Activated T-helper 2 cell treated with anti-CD3 and anti-CD28 coated beads, Interferon-gamma antibody, Interleukin-2, Interleukin-4, amounts not matched to agents 10 μg/mL and 5 μg/mL and 100 μg/mL, durations not matched to agents 14 hours and 24 hours and 36 hours (primary cell): Measurements from ENCODE around the gene GPX5. TPM values are rescaled to one million over a fixed set of nuclear protein-coding genes. Genes with fewer than 3 reads are reported as not detected.

Experiments
- DNase-seq: peaks from one replicate; pipeline ENCODE4 v3.0.0; 2021; ENCODE audit warnings: low spot score
- H3K27ac Mint-ChIP-seq: one replicate; pipeline ENCODE4 v1.8.0; 2021; ENCODE audit warnings: mixed read lengths
- H3K27me3 Mint-ChIP-seq: one replicate; pipeline ENCODE4 v1.8.0; 2021; ENCODE audit warnings: low read depth, mixed read lengths
- H3K36me3 Mint-ChIP-seq: one replicate; pipeline ENCODE4 v1.8.0; 2021; ENCODE audit warnings: low read depth, mixed read lengths
- H3K4me1 Mint-ChIP-seq: one replicate; pipeline ENCODE4 v1.8.0; 2021; ENCODE audit warnings: low read depth, mixed read lengths
- H3K4me3 Mint-ChIP-seq: one replicate; pipeline ENCODE4 v1.8.0; 2021; ENCODE audit warnings: low read depth, mild to moderate bottlenecking, moderate library complexity, mixed read lengths
- H3K9me3 Mint-ChIP-seq: one replicate; pipeline ENCODE4 v1.8.0; 2021; ENCODE audit warnings: mixed read lengths
- intact Hi-C: fragments of 100-400 bp; cut with micrococcal nuclease; formaldehyde crosslinking; loops from one replicate; pipeline ENCODE4 v1.15.1; 2023
- total RNA-seq: library from RNA; stranded (reverse); gene quantifications from 2 replicates; pipeline ENCODE4 v1.2.3, GENCODE V29; 2022

Gene GPX5, protein sequence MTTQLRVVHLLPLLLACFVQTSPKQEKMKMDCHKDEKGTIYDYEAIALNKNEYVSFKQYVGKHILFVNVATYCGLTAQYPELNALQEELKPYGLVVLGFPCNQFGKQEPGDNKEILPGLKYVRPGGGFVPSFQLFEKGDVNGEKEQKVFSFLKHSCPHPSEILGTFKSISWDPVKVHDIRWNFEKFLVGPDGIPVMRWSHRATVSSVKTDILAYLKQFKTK
- not detected in 2 replicates for total RNA-seq

GRCh38 chr6:28525496-28526039 is at the start of gene GPX5:
TSS of gene GPX5 (plus strand) at chr6:28525881. CDS start at chr6:28526014, 133 bp downstream.
- no peak for DNase-seq
- Mint-ChIP-seq H3K27ac (no peak within 1 kb of the TSS), H3K4me1 (peaks cover 26% of the 10 kb centered on the region), H3K27me3 (peaks cover 50% of the 10 kb centered on the region), H3K9me3 (no peaks in the 10 kb centered on the region), H3K36me3 (no peaks in the 10 kb centered on the region), H3K4me3 (no peak within 1 kb of the TSS)
- intact Hi-C loops: no loop called here

- intact Hi-C loops: no loop called here
- Mint-ChIP-seq H3K4me3 (no peak overlapping the region), H3K4me1 (peaks cover 7% of the 10 kb centered on the region), H3K9me3 (no peaks in the 10 kb centered on the region), H3K36me3 (no peaks in the 10 kb centered on the region), H3K27ac (no peak overlapping the region), H3K27me3 (peaks cover 82% of the 10 kb centered on the region)
- DNase-seq: no peak
Measured at GRCh38 chr6:28478518-28478917, 47.2 kb upstream of the GPX5 start.

DNA sequence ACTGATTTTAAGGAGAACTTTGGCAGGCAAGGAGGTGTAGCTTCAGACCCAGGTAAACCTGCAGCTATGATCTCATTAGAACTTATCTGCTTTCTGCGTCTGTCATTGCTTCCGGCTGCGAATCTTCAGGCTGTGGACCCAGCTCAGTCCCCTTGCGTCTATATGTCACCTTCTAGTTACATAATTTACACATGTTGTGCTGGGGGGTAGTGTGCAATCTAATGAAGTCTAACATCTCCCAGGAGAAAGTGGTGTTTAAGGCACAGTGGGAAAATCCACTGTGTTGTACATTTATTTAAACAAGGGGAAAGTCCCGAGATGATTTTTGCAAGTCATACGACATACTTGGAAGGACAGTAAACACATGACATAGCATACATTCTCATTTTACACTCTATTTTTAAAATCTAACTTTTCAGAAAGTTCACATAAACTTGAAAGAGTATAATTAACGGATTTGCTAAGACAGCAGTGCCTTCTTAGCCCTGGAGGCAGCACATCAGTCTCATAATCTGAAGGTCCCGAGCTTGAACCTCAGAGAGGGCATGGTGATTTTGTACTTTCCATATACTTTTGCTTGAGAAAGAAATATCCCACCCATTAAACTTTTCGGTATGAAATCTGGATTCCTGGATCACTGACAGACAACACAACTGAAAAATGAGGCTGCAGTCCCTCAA is 45.3 kb upstream of the GPX5 start:
- no peak for DNase-seq
- no peak overlapping the region for H3K4me3 Mint-ChIP-seq
- H3K27me3 Mint-ChIP-seq: peaks cover 68% of the 10 kb centered on the region

GRCh38 chr6:28485482-28485881 is 40.2 kb upstream of the GPX5 start:
- intact Hi-C loops: loop anchor here (5.0 kb wide), 2 partner anchors 57 to 102 kb away; a partner anchor contains a TSS

More for the DNA sequence above, 45.3 kb upstream of the GPX5 start:
- H3K36me3 Mint-ChIP-seq: no peaks in the 10 kb centered on the region
- H3K4me1 Mint-ChIP-seq: peaks cover 4% of the 10 kb centered on the region
- intact Hi-C loops: no loop called here
- H3K27ac Mint-ChIP-seq: no peak overlapping the region
- H3K9me3 Mint-ChIP-seq: no peaks in the 10 kb centered on the region

DNA sequence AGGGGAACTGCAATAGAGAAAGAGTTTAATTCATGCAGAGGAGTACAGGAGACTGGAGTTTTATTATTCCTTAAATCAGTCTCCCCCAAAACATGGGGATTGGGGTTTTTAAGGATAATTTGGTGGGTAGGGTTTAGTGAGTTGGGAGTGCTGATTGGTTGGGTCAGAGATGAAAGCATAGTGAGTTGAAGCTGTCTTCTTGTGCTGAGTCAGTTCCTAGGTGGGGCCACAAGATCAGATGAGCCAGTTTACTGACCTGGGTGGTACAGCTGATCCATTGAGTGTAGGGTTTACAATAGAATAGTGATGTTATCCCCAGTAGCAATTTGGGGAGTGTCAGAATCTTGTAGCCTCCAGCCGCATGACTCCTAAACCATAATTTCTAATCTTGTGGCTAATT is 39.1 kb upstream of the GPX5 start:
- DNase-seq: no peak
- intact Hi-C loops: loop anchor here (5.0 kb wide), 2 partner anchors 56 to 101 kb away; a partner anchor contains a TSS
- Mint-ChIP-seq H3K4me1 (peaks cover 18% of the 10 kb centered on the region), H3K9me3 (no peaks in the 10 kb centered on the region), H3K4me3 (no peak overlapping the region), H3K27ac (no peak overlapping the region), H3K36me3 (no peaks in the 10 kb centered on the region), H3K27me3 (peaks cover 47% of the 10 kb centered on the region)

More at GRCh38 chr6:28485482-28485881, 40.2 kb upstream of the GPX5 start:
- Mint-ChIP-seq H3K27ac (no peak overlapping the region), H3K36me3 (no peaks in the 10 kb centered on the region), H3K9me3 (no peaks in the 10 kb centered on the region), H3K27me3 (peaks cover 51% of the 10 kb centered on the region), H3K4me1 (peaks cover 17% of the 10 kb centered on the region), H3K4me3 (no peak overlapping the region)
- no peak for DNase-seq

DNA sequence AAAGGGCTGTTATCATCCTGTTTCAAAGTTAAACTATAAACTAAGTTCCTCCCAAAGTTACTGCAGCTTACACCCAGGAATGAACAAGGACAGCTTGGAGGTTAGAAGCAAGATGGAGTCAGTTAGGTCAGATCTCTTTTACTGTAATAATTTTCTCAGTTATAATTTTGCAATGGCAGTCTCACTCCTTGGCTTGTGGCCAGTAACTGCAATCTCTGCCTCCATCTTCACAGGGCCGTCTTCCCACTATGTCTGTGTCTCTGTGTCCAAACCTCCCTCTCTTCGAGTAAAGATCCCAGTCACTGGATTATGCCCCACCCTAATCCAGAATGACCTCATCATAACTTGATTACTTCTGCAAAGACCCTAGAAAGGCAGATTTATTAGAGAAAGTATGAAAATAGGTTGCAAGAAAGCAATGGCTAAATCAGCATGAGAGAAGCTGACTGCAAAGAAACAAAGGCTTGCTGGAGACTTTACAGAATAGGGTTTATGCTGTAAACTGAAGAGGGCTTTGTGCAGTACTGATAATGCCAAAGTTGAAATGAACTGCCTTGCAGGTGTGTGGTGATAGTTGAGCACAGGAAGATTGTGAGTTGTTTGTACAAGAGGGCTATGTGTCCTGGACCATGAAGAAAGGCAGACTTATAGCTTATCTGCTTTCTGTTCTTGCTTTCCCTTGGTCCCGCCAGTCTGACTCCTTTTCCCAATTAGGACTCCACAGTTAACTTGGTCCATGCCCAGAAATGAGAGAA is 38.5 kb upstream of the GPX5 start:
- no peak for DNase-seq
- intact Hi-C loops: loop anchor here (5.0 kb wide), 2 partner anchors 55 to 100 kb away; a partner anchor contains a TSS
- H3K4me1 Mint-ChIP-seq: peaks cover 18% of the 10 kb centered on the region
- no peak overlapping the region for H3K4me3 Mint-ChIP-seq
- H3K9me3 Mint-ChIP-seq: no peaks in the 10 kb centered on the region
- peaks cover 47% of the 10 kb centered on the region for H3K27me3 Mint-ChIP-seq
- no peaks in the 10 kb centered on the region for H3K36me3 Mint-ChIP-seq
- no peak overlapping the region for H3K27ac Mint-ChIP-seq

DNA sequence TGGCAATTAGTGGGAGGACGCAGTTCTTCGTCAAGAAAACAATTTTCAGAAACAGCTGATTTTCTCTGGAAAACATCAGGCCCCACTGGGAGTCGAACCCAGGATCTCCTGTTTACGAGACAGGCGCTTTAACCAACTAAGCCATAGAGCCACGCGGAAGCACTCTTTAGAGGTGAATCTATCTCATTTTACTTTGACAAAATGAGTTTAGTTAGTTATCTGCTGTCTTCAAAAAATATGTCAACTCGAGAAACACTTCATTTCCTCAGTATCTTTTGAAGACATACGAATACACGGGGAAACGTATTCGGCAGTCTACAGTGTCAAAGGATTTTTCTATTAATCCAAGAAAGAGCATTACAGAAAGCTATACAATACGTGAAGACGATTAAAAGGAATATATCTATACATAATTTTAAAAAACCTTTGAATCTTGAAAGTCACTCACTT is 36.7 kb upstream of the GPX5 start:
- peak overlapping the region; percentile 74 for H3K4me3 Mint-ChIP-seq
- H3K4me1 Mint-ChIP-seq: peaks cover 18% of the 10 kb centered on the region
- H3K9me3 Mint-ChIP-seq: no peaks in the 10 kb centered on the region
- no peaks in the 10 kb centered on the region for H3K36me3 Mint-ChIP-seq
- no peak for DNase-seq
- peaks cover 45% of the 10 kb centered on the region for H3K27me3 Mint-ChIP-seq
- peak overlapping the region; percentile 6 for H3K27ac Mint-ChIP-seq
- intact Hi-C loops: loop anchor here (5.0 kb wide), 2 partner anchors 53 to 98 kb away; a partner anchor contains a TSS

DNA sequence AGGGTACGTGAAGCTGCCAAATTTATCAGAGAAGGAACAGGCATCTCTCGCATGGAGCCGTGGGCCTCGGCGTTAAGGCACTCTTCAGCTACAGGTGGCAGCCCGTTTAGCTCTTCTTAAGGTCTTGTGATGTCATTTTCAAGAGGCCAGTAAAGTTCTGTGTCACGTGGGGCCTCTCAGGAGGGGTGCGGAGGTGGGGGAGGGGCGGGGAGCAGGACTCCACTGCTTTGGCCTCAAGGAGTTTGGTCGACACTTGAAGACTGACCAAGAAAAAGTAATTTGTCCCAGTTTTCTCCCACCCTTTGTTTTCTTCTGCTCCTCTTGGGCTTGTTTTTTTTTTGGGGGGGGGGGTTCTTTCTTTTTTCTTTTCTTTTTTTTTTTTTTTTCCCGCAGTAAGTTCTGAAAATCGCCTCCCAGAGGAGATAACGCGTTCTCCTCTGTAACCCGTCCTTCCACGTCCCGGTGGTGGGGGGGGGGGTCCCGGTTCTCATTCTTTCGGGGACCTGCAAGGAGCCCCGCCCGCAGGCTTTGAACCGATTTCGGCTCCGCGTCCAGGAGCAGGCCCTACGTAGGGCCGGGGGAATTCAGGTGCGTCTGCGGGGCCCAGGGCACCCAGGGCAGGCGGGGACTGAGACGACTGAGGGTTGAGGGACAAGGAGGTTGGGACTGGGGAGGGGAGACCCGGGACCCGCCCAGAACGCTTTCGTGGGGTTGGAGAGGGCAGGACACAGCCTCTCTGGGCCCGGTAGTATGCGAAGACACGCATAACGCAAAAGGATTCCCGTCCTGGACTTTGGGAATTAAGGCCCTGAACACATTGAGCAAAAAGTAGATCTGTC is 36.1 kb upstream of the GPX5 start:
- Mint-ChIP-seq H3K27ac (peak overlapping the region; percentile 6), H3K4me3 (peak overlapping the region; percentile 74), H3K4me1 (peaks cover 18% of the 10 kb centered on the region), H3K27me3 (peaks cover 49% of the 10 kb centered on the region), H3K36me3 (no peaks in the 10 kb centered on the region), H3K9me3 (no peaks in the 10 kb centered on the region)
- intact Hi-C loops: loop anchor here (5.0 kb wide), 2 partner anchors 53 to 98 kb away; a partner anchor contains a TSS
- peak; percentile 17 for DNase-seq

GRCh38 chr6:28490205-28490890 is 35.3 kb upstream of the GPX5 start:
- Mint-ChIP-seq H3K27me3 (peaks cover 51% of the 10 kb centered on the region), H3K4me1 (peaks cover 18% of the 10 kb centered on the region)

GRCh38 chr6:28491984-28492317 is 33.7 kb upstream of the GPX5 start:
- Mint-ChIP-seq H3K4me3 (no peak overlapping the region), H3K9me3 (no peaks in the 10 kb centered on the region), H3K4me1 (peaks cover 18% of the 10 kb centered on the region), H3K36me3 (no peaks in the 10 kb centered on the region), H3K27ac (no peak overlapping the region), H3K27me3 (peaks cover 48% of the 10 kb centered on the region)
- no peak for DNase-seq
- intact Hi-C loops: no loop called here

More at GRCh38 chr6:28490205-28490890, 35.3 kb upstream of the GPX5 start:
- Mint-ChIP-seq H3K9me3 (no peaks in the 10 kb centered on the region), H3K27ac (peak overlapping the region; percentile 6), H3K36me3 (no peaks in the 10 kb centered on the region), H3K4me3 (peak overlapping the region; percentile 74)
- intact Hi-C loops: no loop called here
- DNase-seq: no peak

- H3K27ac Mint-ChIP-seq: no peak overlapping the region
- H3K9me3 Mint-ChIP-seq: no peaks in the 10 kb centered on the region
- peaks cover 39% of the 10 kb centered on the region for H3K27me3 Mint-ChIP-seq
- no peaks in the 10 kb centered on the region for H3K36me3 Mint-ChIP-seq
- intact Hi-C loops: loop anchor here (5.0 kb wide), 1 partner anchor 186 kb away; no protein-coding TSS in a partner anchor
- no peak for DNase-seq
- no peaks in the 10 kb centered on the region for H3K4me1 Mint-ChIP-seq
- no peak overlapping the region for H3K4me3 Mint-ChIP-seq
Measured at GRCh38 chr6:28496099-28496779, 29.4 kb upstream of the GPX5 start.
